ENCODE measurements around the gene CDCA3. TPM values are rescaled to one million over a fixed set of nuclear protein-coding genes. Genes with fewer than 3 reads are reported as not detected.
A peak's percentile ranks its signal among the peaks of the same experiment; 100 is the strongest.

Gene CDCA3
- total and polyA plus RNA-seq, 2 of the 13 experiments (the other 11 are each of a cell fraction or from before 2014, with no cell fraction given) = 32.7 to 56.5 TPM

- TF ChIP-seq DR1 (CRISPR knock-in tag; IDR thresholded peaks at IDR 0.05) = peak; percentile 2; the same call in 1 of the 2 replicates
- peak; percentile 68 for TF ChIP-seq ZBTB33 (CRISPR knock-in tag; IDR thresholded peaks at IDR 0.05)
- no peak for TF ChIP-seq ZSCAN20 (CRISPR knock-in tag; IDR thresholded peaks at IDR 0.05; ENCODE audit: borderline replicate concordance)
- TF ChIP-seq ZNF782 (CRISPR knock-in tag; IDR thresholded peaks at IDR 0.05; ENCODE audit: borderline replicate concordance) = 0 out of 2 replicates have a peak, but pooled peaks have one; percentile 4
- peak; percentile 32 for TF ChIP-seq ASH2L (IDR thresholded peaks at IDR 0.05; ENCODE audit: insufficient read length, low read depth, low read length)
- no peak for TF ChIP-seq HNF4A (CRISPR knock-in tag; IDR thresholded peaks at IDR 0.05)
- TF ChIP-seq ZNF572 (CRISPR knock-in tag; IDR thresholded peaks at IDR 0.05) = 0 out of 2 replicates have a peak, but pooled peaks have one; percentile 36
- TF ChIP-seq WIZ (CRISPR knock-in tag; IDR thresholded peaks at IDR 0.05) = 0 out of 2 replicates have a peak, but pooled peaks have one; percentile 13
- no peak for TF ChIP-seq RBM39 (IDR thresholded peaks at IDR 0.05; ENCODE audit: low read depth, low read length, poor library complexity, severe bottlenecking)
- peak; percentile 9 for TF ChIP-seq ZNF407 (CRISPR knock-in tag; IDR thresholded peaks at IDR 0.05; ENCODE audit: not compliant biosample characterization)
- TF ChIP-seq ZNF546 (CRISPR knock-in tag; conservative IDR thresholded peaks at IDR 0.05) = no peak
- no peak for TF ChIP-seq DNMT1 (CRISPR knock-in tag; IDR thresholded peaks at IDR 0.05)
- TF ChIP-seq ELF4 (CRISPR knock-in tag; IDR thresholded peaks at IDR 0.05; ENCODE audit: borderline replicate concordance) = no peak
- TF ChIP-seq AFF4 (CRISPR knock-in tag; IDR thresholded peaks at IDR 0.05) = 0 out of 2 replicates have a peak, but pooled peaks have one; percentile 12
- TF ChIP-seq ZFP62 (CRISPR knock-in tag; IDR thresholded peaks at IDR 0.05) = 0 out of 2 replicates have a peak, but pooled peaks have one; percentile 16
Observed at GRCh38 chr12:6866920-6867412, 15.9 kb upstream of the CDCA3 start (continued).

Measured in HepG2 (cell line).